CD4-positive, alpha-beta T cell treated with Interleukin-10 for 1 hour (primary cell): ENCODE measurements around the gene HPS5.

Source experiments
- DNase-seq: peaks from one replicate; pipeline ENCODE4 v3.0.0-alpha.2; 2020

The HPS5 gene

DNA sequence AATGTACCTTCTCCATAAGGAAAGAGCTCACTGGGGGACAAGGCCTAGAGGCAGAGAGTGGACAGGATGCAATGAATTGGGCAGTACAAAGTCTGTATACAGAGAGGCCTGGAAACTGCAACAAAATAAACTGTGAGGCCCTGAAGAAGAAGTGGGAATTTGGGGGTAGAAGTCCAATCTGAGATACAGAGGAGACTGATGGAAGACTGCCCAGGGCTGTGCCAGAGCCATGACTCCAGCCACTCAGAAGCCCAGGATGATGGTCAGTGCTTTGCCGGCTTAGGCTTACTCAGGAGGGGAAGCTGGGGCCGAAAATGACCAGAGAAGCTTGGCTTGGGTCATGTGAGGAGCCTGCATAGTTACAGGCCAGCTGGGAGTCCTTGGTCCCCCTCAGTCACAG is 91.1 kb downstream of the HPS5 start:
- DNase-seq: no peak

DNA sequence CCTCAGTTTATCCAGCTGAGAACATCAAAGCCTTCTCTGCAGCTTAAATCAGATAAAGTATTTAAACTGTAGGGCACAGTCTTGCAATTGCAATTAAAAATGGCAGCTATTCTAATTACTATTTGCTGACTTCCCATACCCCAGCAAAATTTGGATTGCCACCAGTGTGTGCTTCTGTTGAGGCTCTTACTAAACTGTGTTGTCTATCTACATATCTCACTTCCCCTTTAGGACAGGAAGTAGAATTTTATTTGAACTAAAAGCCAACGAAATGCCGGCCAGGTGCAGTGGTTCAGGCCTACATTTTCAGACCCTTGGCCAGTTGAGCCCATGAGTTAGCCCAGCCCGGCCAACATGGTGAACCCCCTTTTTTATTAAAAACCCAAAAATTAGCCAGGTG is 92.4 kb downstream of the HPS5 start:
- DNase-seq: no peak
